NCI-H748 (cell line): ENCODE results near the gene ANKRD1.

ENCODE experiments used
- DNase-seq: peaks from one replicate; lab custom pipeline; 2025; ENCODE audit not compliant: unreplicated experiment; lab: John Stamatoyannopoulos, UW

The ANKRD1 gene

DNA sequence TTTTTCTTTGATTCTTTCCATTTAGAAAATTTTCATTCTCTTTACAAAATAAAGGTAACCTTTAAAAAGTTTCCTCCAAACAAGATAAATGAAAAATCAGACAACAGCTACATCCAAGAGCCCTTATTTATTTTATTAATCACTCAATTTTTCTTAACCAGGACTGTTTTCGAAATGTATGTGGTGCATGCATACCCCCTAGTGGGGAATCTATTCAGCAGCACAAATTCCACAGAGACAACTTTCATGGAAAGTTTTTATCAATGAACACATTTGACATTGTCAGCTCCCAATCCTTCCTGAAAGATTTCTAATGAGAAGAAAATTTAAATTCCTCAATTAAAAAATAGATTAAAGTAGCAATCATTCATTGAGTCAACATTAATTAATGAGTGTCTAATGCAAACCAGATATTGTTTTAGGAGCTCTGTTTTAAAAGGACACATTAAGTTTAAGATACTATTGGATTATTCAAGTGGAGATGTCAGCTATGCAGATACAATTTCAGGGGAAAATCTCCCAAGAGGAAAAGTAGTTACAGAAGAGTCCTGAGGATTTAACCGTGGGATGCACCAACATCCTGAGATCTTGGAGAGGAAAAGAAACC lies 57.9 kb downstream of the ANKRD1 start:
- peak; percentile 22 for DNase-seq
